HCT116 (cell line): Measurements from ENCODE around the gene ALKBH6. TPM values are rescaled to one million over a fixed set of nuclear protein-coding genes. Genes with fewer than 3 reads are reported as not detected.

Source experiments
- ATAC-seq: fragments of 200-7000 bp; cut with Tn5 transposase; 2 replicates; pipeline ENCODE4 v1.9.1; 2020; ENCODE audit warnings: mild to moderate bottlenecking, moderate library complexity
- BruUV-seq: library from RNA; stranded (reverse); fragments of 400-500 nt; replicated peaks from 2 replicates; lab custom pipeline; 2021; lab: Mats Ljungman, UMichigan
- CTCF ChIA-PET: fragments of 300-600 bp; sonication (Branson Sonifier 250); formaldehyde crosslinking; loops from one replicate; lab custom pipeline; 2021; ENCODE audit warnings: antibody characterized with exemption; lab: Charles Lee
- POLR2A ChIA-PET: fragments of 300-600, 350-600 bp; sonication (Branson Sonifier 250); formaldehyde crosslinking; loops from one replicate; lab custom pipeline; 2021; ENCODE audit warnings: antibody characterized with exemption; lab: Charles Lee
- RAD21 ChIA-PET, 2 experiments: fragments of 300-600 bp; sonication (Branson Sonifier 250); formaldehyde crosslinking; loops; one replicate each; lab custom pipeline; 2023; ENCODE audit warnings: low total read pairs in 2 of 2; ENCODE audit not compliant: uncharacterized antibody in 2 of 2, unreplicated experiment in 2 of 2, low non-redundant PET in 1 of 2; lab: Charles Lee
- DNase-seq: peaks from one replicate; pipeline ENCODE4 v3.0.0-alpha.2; 2010; ENCODE audit warnings: low read depth, low spot score
- H2AFZ ChIP-seq: fragments of 200-600 bp; shearing (Covaris generic), sonication (generic); 2 replicates; pipeline ENCODE4 v1.6.1; 2017; ENCODE audit warnings: low read depth, mixed run types, mixed read lengths, antibody characterized with exemption, low read length; ENCODE audit not compliant: poor library complexity, severe bottlenecking
- H3K27ac ChIP-seq: 2 replicates; pipeline ENCODE4 v1.5.1; 2012; ENCODE audit warnings: low read depth, low read length
- H3K27me3 ChIP-seq: fragments of 200-600 bp; sonication (generic); 2 replicates; pipeline ENCODE4 v1.6.1; 2016; ENCODE audit warnings: mixed run types, low read length, mixed read lengths; ENCODE audit not compliant: insufficient read depth
- H3K36me3 ChIP-seq, 2 experiments: fragments of 200-500 bp in 1 of 2; fragments of 200-600 bp in 1 of 2; sonication (Bioruptor generic) in 1 of 2; sonication (generic) in 1 of 2; 2 replicates each; pipeline versions ENCODE4 v1.5.1 to v1.6.1; 2014 to 2016; ENCODE audit warnings: low read length in 2 of 2, inconsistent platforms in 1 of 2, mixed read lengths in 1 of 2, mixed run types in 1 of 2; ENCODE audit not compliant: insufficient read depth in 2 of 2, control insufficient read depth in 1 of 2
- H3K4me1 ChIP-seq, 2 experiments: fragments of 200-600 bp in 1 of 2; sonication (generic) in 1 of 2; 2 replicates each; pipeline versions ENCODE4 v1.5.1 to v1.6.1; 2012 to 2017; ENCODE audit warnings: low read length in 2 of 2, inconsistent platforms in 1 of 2, mild to moderate bottlenecking in 1 of 2, mixed read lengths in 1 of 2, mixed run types in 1 of 2, moderate library complexity in 1 of 2; ENCODE audit not compliant: insufficient read depth in 2 of 2, control insufficient read depth in 1 of 2
- H3K4me2 ChIP-seq: fragments of 200-600 bp; sonication (generic); 2 replicates; pipeline ENCODE4 v1.6.1; 2017; ENCODE audit warnings: mixed run types, low read length, mixed read lengths
- H3K4me3 ChIP-seq, 2 experiments: fragments of 200-600 bp in 1 of 2; sonication (generic) in 1 of 2; replicated peaks in 1 of 2; 2 replicates each; pipeline ENCODE4 v1.5.1; 2011 to 2016; ENCODE audit warnings: low read length in 2 of 2, control low read depth in 1 of 2, low read depth in 1 of 2, mild to moderate bottlenecking in 1 of 2, mixed read lengths in 1 of 2, mixed run types in 1 of 2
- H3K79me2 ChIP-seq: fragments of 200-600 bp; sonication (generic); 2 replicates; pipeline ENCODE4 v1.6.1; 2017; ENCODE audit warnings: mild to moderate bottlenecking, mixed run types, low read length, moderate library complexity, mixed read lengths; ENCODE audit not compliant: insufficient read depth
- H3K9ac ChIP-seq: fragments of 200-600 bp; sonication (generic); 2 replicates; pipeline ENCODE4 v1.6.1; 2016; ENCODE audit warnings: low read length, mixed read lengths
- H3K9me2 ChIP-seq: fragments of 200-600 bp; sonication (generic), shearing (Covaris generic); 2 replicates; pipeline ENCODE4 v1.6.1; 2017; ENCODE audit warnings: mixed run types, mild to moderate bottlenecking, moderate library complexity; ENCODE audit not compliant: insufficient read depth
- H3K9me3 ChIP-seq, 2 experiments: fragments of 200-500 bp in 1 of 2; fragments of 200-600 bp in 1 of 2; sonication (Bioruptor generic) in 1 of 2; sonication (generic) in 1 of 2; 2 replicates each; pipeline ENCODE4 v1.6.1; 2014 to 2017; ENCODE audit warnings: low read length in 2 of 2, mixed read lengths in 2 of 2, inconsistent platforms in 1 of 2, low read depth in 1 of 2, mild to moderate bottlenecking in 1 of 2, mixed run types in 1 of 2, moderate library complexity in 1 of 2; ENCODE audit not compliant: control insufficient read depth in 1 of 2, insufficient read depth in 1 of 2
- H4K20me1 ChIP-seq: fragments of 200-600 bp; sonication (generic), shearing (Covaris generic); 2 replicates; pipeline ENCODE4 v1.6.1; 2017; ENCODE audit warnings: mixed run types, mild to moderate bottlenecking, moderate library complexity; ENCODE audit not compliant: insufficient read depth
- CBX3 ChIP-seq: IDR thresholded peaks from 2 replicates; pipeline ENCODE4 v1.6.1; 2012; ENCODE audit warnings: low read depth
- EGR1 ChIP-seq: IDR thresholded peaks from 2 replicates; pipeline ENCODE4 v1.6.1; 2012; ENCODE audit warnings: low read depth
- EZH2 ChIP-seq: fragments of 200-600 bp; sonication (generic); IDR thresholded peaks from 2 replicates; pipeline ENCODE4 v1.6.1; 2017; ENCODE audit warnings: antibody characterized with exemption, mixed run types
- EZH2phosphoT487 ChIP-seq: fragments of 200-600 bp; IDR thresholded peaks from 2 replicates; pipeline ENCODE4 v1.6.1; 2018; ENCODE audit warnings: antibody characterized with exemption, borderline replicate concordance
- FOSL1 ChIP-seq: IDR thresholded peaks from 2 replicates; pipeline ENCODE4 v1.6.1; 2012; ENCODE audit warnings: low read depth
- JUND ChIP-seq: IDR thresholded peaks from 2 replicates; pipeline ENCODE4 v1.6.1; 2012
- POLR2AphosphoS5 ChIP-seq: IDR thresholded peaks from 2 replicates; pipeline ENCODE4 v1.6.1; 2011; ENCODE audit warnings: mild to moderate bottlenecking, low read depth, low read length, moderate library complexity
- RAD21 ChIP-seq: IDR thresholded peaks from 2 replicates; pipeline ENCODE4 v1.6.1; 2012; ENCODE audit warnings: low read depth, mild to moderate bottlenecking
- SIN3A ChIP-seq: IDR thresholded peaks from 2 replicates; pipeline ENCODE4 v1.6.1; 2012; ENCODE audit warnings: low read depth
- SP1 ChIP-seq: IDR thresholded peaks from 2 replicates; pipeline ENCODE4 v1.6.1; 2012; ENCODE audit warnings: low read depth
- SRF ChIP-seq: IDR thresholded peaks from 2 replicates; pipeline ENCODE4 v1.6.1; 2012; ENCODE audit warnings: low read depth
- TCF7L2 ChIP-seq: IDR thresholded peaks from 2 replicates; pipeline ENCODE4 v1.7.0; 2011; ENCODE audit warnings: borderline replicate concordance, inconsistent platforms; ENCODE audit not compliant: insufficient read depth, insufficient read length; ENCODE audit errors: extremely low read depth
- ZNF274 ChIP-seq: fragments of 200-500 bp; sonication (Bioruptor generic); IDR thresholded peaks from 2 replicates; pipeline ENCODE4 v1.6.1; 2014; ENCODE audit warnings: mild to moderate bottlenecking, low read depth, low read length, inconsistent platforms
- intact Hi-C: fragments of 100-400 bp; cut with micrococcal nuclease; formaldehyde crosslinking; loops from 2 replicates; pipeline ENCODE4 v1.10.0; 2022
- total RNA-seq: library from RNA; stranded (reverse); gene quantifications from one replicate; pipeline ENCODE4 v1.2.1, GENCODE V29; 2021; ENCODE audit not compliant: unreplicated experiment
- TF ChIP-seq, protein P1 (sequence below): IDR thresholded peaks from 2 replicates; pipeline ENCODE4 v1.6.1; 2012
- TF ChIP-seq, protein P2 (sequence below): IDR thresholded peaks from 2 replicates; pipeline ENCODE4 v1.6.1; 2011; ENCODE audit warnings: mild to moderate bottlenecking, low read length, moderate library complexity; ENCODE audit not compliant: insufficient replicate concordance; ENCODE audit errors: extremely low read depth
- TF ChIP-seq, protein P3 (sequence below), 3 experiments: fragments of 200-600 bp in 1 of 3; sonication (generic) in 1 of 3; IDR thresholded peaks in 2 of 3; conservative IDR thresholded peaks in 1 of 3; 2 replicates each; pipeline ENCODE4 v1.5.1; 2012 to 2017; ENCODE audit warnings: low read depth in 2 of 3, low read length in 2 of 3, antibody characterized with exemption in 1 of 3, borderline replicate concordance in 1 of 3, control low read depth in 1 of 3, mild to moderate bottlenecking in 1 of 3, mixed read lengths in 1 of 3, mixed run types in 1 of 3, moderate library complexity in 1 of 3; ENCODE audit not compliant: insufficient read depth in 1 of 3

Gene ALKBH6
- total RNA-seq, 1 experiment from 2014 or later: 28.6 TPM

DNA sequence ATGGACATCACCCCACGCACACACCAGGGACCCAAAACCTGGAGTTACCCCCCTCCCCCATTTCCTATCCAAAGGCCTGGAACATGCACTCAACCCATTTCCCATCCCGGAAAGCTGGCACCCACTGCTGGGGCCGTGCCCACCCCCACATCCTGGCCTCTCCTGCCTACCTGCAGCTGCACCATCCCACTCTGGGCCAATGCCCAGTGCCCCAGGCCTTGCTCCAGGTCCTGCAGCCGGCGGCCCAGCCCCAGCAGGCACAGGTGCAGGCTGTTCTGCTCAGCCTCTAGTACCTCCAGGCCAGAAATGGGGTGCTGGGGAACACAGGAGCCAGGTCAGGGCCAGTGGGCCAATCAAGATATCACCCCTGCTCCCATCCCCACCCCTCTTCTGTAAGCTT lies 7.1 kb downstream of the ALKBH6 start:
- Histone ChIP-seq H3K27ac (peak overlapping the region; percentile 36; the same call in 1 of the 2 replicates), H4K20me1 (no peaks in the 10 kb centered on the region), H3K9me3 (no peaks in the 10 kb centered on the region), H3K4me3 (no peak overlapping the region), H3K27me3 (no peaks in the 10 kb centered on the region), H2AFZ (no peak overlapping the region), H3K79me2 (peaks cover 20% of the 10 kb centered on the region; the same call in 1 of the 2 replicates), H3K4me2 (peak overlapping the region; percentile 100; the same call in 1 of the 2 replicates), H3K4me1 (peaks cover 7 to 30% of the 10 kb centered on the region in 2 experiments; a peak in 3 of 4 replicates), H3K36me3 (peaks cover 0 to 5% of the 10 kb centered on the region in 2 experiments; a peak in 2 of 4 replicates), H3K9ac (no peak overlapping the region), H3K9me2 (no peaks in the 10 kb centered on the region)
- ATAC-seq: no peak
- TF ChIP-seq TCF7L2: no peak
- TF ChIP-seq POLR2AphosphoS5: no peak
- RAD21 ChIA-PET: no interaction called here
- CTCF ChIA-PET: no interaction called here
- intact Hi-C loops: loop anchor here (10.0 kb wide), 1 partner anchor 108 kb away; the partner anchor contains the start of genes OVOL3, POLR2I and TBCB
- POLR2A ChIA-PET: no interaction called here
- DNase-seq: no peak
- BruUV-seq: no TSS peak

DNA sequence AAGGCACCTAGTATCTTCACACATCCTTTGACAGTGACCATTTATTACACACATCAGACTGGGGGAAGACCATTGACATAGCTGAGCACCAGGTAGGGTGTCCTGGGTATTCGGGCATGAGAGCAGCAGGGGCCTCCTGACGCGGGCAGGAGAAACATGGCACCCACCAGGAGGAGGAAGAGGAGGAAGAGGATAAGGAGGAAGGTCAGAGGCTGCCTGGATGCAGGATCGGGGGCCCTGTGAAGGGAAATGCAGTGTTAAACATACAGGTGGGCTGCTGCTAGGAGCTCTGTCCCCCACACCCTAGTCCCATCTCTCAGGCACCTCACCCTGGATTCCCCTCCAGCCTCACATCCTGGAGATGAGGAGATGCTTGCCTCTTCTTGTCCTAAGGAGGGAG lies 10.7 kb downstream of the ALKBH6 start:
- Histone ChIP-seq H3K4me1 (peaks cover 5 to 10% of the 10 kb centered on the region in 2 experiments; a peak in 2 of 4 replicates), H3K9ac (no peak overlapping the region), H3K4me3 (no peak overlapping the region), H4K20me1 (no peaks in the 10 kb centered on the region), H3K27ac (no peak overlapping the region), H3K79me2 (peaks cover 32% of the 10 kb centered on the region; the same call in 1 of the 2 replicates), H3K4me2 (no peak overlapping the region), H3K9me3 (no peaks in the 10 kb centered on the region), H3K27me3 (no peaks in the 10 kb centered on the region), H3K9me2 (no peaks in the 10 kb centered on the region), H2AFZ (no peak overlapping the region), H3K36me3 (peaks cover 0 to 5% of the 10 kb centered on the region in 2 experiments; a peak in 2 of 4 replicates)
- ChIA-PET POLR2A (interaction anchor here (0.7 to 0.9 kb wide), 2 partner anchors 9 to 11 kb away, joined by 3 read pairs; partner anchors contain the start of gene ALKBH6), CTCF (no interaction called here), RAD21 (no interaction called here)
- DNase-seq: no peak
- ATAC-seq: no peak
- intact Hi-C loops: loop anchor here (10.0 kb wide), 1 partner anchor 112 kb away; the partner anchor contains the start of genes OVOL3, POLR2I and TBCB
- BruUV-seq: no TSS peak
- TF ChIP-seq JUND (no peak), SRF (no peak), EZH2phosphoT487 (no peak), SIN3A (no peak), EGR1 (no peak), SP1 (no peak), POLR2AphosphoS5 (no peak), CBX3 (no peak), ZNF274 (no peak), EZH2 (no peak), TCF7L2 (no peak), RAD21 (no peak), FOSL1 (no peak)
- TF ChIP-seq, protein P1, sequence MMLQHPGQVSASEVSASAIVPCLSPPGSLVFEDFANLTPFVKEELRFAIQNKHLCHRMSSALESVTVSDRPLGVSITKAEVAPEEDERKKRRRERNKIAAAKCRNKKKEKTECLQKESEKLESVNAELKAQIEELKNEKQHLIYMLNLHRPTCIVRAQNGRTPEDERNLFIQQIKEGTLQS: no peak
- TF ChIP-seq, protein P2, sequence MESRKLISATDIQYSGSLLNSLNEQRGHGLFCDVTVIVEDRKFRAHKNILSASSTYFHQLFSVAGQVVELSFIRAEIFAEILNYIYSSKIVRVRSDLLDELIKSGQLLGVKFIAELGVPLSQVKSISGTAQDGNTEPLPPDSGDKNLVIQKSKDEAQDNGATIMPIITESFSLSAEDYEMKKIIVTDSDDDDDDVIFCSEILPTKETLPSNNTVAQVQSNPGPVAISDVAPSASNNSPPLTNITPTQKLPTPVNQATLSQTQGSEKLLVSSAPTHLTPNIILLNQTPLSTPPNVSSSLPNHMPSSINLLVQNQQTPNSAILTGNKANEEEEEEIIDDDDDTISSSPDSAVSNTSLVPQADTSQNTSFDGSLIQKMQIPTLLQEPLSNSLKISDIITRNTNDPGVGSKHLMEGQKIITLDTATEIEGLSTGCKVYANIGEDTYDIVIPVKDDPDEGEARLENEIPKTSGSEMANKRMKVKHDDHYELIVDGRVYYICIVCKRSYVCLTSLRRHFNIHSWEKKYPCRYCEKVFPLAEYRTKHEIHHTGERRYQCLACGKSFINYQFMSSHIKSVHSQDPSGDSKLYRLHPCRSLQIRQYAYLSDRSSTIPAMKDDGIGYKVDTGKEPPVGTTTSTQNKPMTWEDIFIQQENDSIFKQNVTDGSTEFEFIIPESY: no peak
- TF ChIP-seq, protein P3, sequence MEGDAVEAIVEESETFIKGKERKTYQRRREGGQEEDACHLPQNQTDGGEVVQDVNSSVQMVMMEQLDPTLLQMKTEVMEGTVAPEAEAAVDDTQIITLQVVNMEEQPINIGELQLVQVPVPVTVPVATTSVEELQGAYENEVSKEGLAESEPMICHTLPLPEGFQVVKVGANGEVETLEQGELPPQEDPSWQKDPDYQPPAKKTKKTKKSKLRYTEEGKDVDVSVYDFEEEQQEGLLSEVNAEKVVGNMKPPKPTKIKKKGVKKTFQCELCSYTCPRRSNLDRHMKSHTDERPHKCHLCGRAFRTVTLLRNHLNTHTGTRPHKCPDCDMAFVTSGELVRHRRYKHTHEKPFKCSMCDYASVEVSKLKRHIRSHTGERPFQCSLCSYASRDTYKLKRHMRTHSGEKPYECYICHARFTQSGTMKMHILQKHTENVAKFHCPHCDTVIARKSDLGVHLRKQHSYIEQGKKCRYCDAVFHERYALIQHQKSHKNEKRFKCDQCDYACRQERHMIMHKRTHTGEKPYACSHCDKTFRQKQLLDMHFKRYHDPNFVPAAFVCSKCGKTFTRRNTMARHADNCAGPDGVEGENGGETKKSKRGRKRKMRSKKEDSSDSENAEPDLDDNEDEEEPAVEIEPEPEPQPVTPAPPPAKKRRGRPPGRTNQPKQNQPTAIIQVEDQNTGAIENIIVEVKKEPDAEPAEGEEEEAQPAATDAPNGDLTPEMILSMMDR (IDR thresholded peaks at IDR 0.05 in 2 of 3, conservative IDR thresholded peaks at IDR 0.05 in 1 of 3; ENCODE audit: borderline replicate concordance in 1 of 3, insufficient read depth in 1 of 3, low read depth in 2 of 3, low read length in 2 of 3): no peak
